SU-DHL-6 (cell line): ENCODE data around the gene MCU.

Experiments used
- H2AFZ ChIP-seq: fragments of 200-600 bp; sonication (generic); 2 replicates; pipeline ENCODE4 v1.6.1; 2014; ENCODE audit warnings: low read depth, mild to moderate bottlenecking, moderate library complexity, mixed read lengths, antibody characterized with exemption, low read length; ENCODE audit not compliant: severe bottlenecking
- H3F3A ChIP-seq: fragments of 200-600 bp; shearing (Covaris generic); 2 replicates; pipeline ENCODE4 v1.6.0; 2016; ENCODE audit warnings: antibody characterized with exemption, mild to moderate bottlenecking; ENCODE audit not compliant: insufficient read depth
- H3K27ac ChIP-seq: fragments of 200-600 bp; sonication (generic); 2 replicates; pipeline ENCODE4 v1.5.1; 2016; ENCODE audit warnings: low read depth, mild to moderate bottlenecking, low read length, moderate library complexity, mixed read lengths
- H3K27me3 ChIP-seq: fragments of 200-600 bp; sonication (generic), shearing (Covaris generic); 2 replicates; pipeline ENCODE4 v1.6.0; 2014; ENCODE audit warnings: mild to moderate bottlenecking, low read length
- H3K36me3 ChIP-seq: fragments of 200-600 bp; sonication (generic); 2 replicates; pipeline ENCODE4 v1.6.1; 2014; ENCODE audit warnings: mild to moderate bottlenecking, low read length, mixed read lengths
- H3K4me2 ChIP-seq: fragments of 300-600, 200-600 bp; shearing (Covaris generic), sonication (generic); 2 replicates; pipeline ENCODE4 v1.6.0; 2014; ENCODE audit warnings: low read length, low read depth, mild to moderate bottlenecking; ENCODE audit not compliant: poor library complexity, severe bottlenecking
- H3K4me3 ChIP-seq: fragments of 200-600 bp; sonication (generic); 2 replicates; pipeline ENCODE4 v1.5.1; 2014; ENCODE audit warnings: antibody characterized with exemption, low read length, mild to moderate bottlenecking, mixed read lengths; ENCODE audit not compliant: insufficient read depth, poor library complexity, severe bottlenecking
- H3K79me2 ChIP-seq: fragments of 200-600 bp; sonication (generic); 2 replicates; pipeline ENCODE4 v1.6.1; 2014; ENCODE audit warnings: mild to moderate bottlenecking, low read length, moderate library complexity; ENCODE audit not compliant: insufficient read depth
- H3K9ac ChIP-seq: fragments of 200-600 bp; sonication (generic); 2 replicates; pipeline ENCODE4 v1.7.0; 2014; ENCODE audit warnings: mild to moderate bottlenecking, low read length
- H3K9me2 ChIP-seq: fragments of 200-600 bp; sonication (generic); replicated peaks from 2 replicates; pipeline ENCODE4 v1.6.1; 2014; ENCODE audit warnings: low read length; ENCODE audit not compliant: insufficient read depth
- H3K9me3 ChIP-seq: fragments of 200-600 bp; sonication (generic); 2 replicates; pipeline ENCODE4 v1.6.1; 2014; ENCODE audit warnings: low read length, mixed read lengths; ENCODE audit not compliant: insufficient read depth
- H4K20me1 ChIP-seq: fragments of 200-600 bp; sonication (generic); 2 replicates; pipeline ENCODE4 v1.6.1; 2014; ENCODE audit warnings: low read depth, mild to moderate bottlenecking, antibody characterized with exemption, low read length, moderate library complexity, mixed read lengths
- EZH2phosphoT487 ChIP-seq: fragments of 200-600 bp; sonication (generic), shearing (Covaris generic); conservative IDR thresholded peaks from 2 replicates; pipeline ENCODE4 v1.6.1; 2018; ENCODE audit warnings: mild to moderate bottlenecking, antibody characterized with exemption, low read length, moderate library complexity, mixed read lengths
- TF ChIP-seq, protein P1 (sequence below): fragments of 200-600 bp; sonication (generic); IDR thresholded peaks from one replicate; pipeline ENCODE4 v1.5.1; 2017; ENCODE audit warnings: antibody characterized with exemption, mild to moderate bottlenecking, low read length, moderate library complexity; ENCODE audit not compliant: insufficient read depth, poor library complexity, severe bottlenecking

The MCU gene

DNA sequence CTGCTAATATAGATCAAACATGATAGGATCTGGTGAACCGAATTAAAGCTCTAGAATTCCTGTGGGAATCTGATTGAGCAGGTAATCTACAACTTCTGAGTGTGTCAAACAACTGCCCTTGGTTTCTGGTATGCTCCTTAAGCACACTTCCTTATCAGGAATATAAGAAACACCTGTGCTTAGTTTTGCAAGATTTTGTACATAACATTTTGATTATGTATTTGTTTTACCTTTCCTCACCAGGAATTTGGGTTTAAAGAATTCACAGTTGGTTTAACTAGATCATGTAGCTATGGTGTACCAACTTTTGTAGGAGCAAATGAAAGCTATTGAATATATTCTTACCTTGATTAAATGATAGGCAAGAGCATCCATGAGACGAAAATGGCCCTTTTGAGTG, 40.6 kb downstream of the MCU start:
- no peak for TF ChIP-seq EZH2phosphoT487
- TF ChIP-seq, protein P1, sequence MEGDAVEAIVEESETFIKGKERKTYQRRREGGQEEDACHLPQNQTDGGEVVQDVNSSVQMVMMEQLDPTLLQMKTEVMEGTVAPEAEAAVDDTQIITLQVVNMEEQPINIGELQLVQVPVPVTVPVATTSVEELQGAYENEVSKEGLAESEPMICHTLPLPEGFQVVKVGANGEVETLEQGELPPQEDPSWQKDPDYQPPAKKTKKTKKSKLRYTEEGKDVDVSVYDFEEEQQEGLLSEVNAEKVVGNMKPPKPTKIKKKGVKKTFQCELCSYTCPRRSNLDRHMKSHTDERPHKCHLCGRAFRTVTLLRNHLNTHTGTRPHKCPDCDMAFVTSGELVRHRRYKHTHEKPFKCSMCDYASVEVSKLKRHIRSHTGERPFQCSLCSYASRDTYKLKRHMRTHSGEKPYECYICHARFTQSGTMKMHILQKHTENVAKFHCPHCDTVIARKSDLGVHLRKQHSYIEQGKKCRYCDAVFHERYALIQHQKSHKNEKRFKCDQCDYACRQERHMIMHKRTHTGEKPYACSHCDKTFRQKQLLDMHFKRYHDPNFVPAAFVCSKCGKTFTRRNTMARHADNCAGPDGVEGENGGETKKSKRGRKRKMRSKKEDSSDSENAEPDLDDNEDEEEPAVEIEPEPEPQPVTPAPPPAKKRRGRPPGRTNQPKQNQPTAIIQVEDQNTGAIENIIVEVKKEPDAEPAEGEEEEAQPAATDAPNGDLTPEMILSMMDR: no peak
- no peaks in the 10 kb centered on the region for H3F3A ChIP-seq
- H3K9me3 ChIP-seq: no peaks in the 10 kb centered on the region
- no peak overlapping the region for H3K27ac ChIP-seq
- H2AFZ ChIP-seq: no peak overlapping the region
- H3K27me3 ChIP-seq: no peaks in the 10 kb centered on the region
- H3K9me2 ChIP-seq: no peaks in the 10 kb centered on the region
- H3K9ac ChIP-seq: no peak overlapping the region
- H4K20me1 ChIP-seq: no peaks in the 10 kb centered on the region
- H3K4me2 ChIP-seq: no peak overlapping the region
- H3K4me3 ChIP-seq: no peak overlapping the region
- no peaks in the 10 kb centered on the region for H3K36me3 ChIP-seq
- no peaks in the 10 kb centered on the region for H3K79me2 ChIP-seq

DNA sequence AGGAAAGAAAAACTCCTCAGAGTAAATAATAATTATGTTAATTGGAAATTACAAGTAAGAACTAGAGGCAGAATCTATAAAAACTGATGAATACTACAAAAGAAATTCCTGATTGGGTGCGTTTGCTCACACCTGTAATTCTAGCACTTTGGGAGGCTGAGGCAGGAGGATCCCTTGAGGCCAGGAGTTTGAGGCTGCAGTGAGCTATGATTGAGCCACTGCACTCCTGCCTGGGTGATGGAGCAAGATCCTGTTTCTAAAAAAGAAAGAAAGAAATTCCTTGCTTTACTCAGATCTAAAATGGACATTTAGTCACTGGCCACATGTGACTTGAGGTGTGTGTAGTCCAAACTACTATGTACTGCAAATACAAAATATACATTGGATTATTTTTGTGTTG, 42.0 kb downstream of the MCU start:
- Histone ChIP-seq H3K27ac (no peak overlapping the region), H3K36me3 (no peaks in the 10 kb centered on the region), H4K20me1 (no peaks in the 10 kb centered on the region), H3K4me2 (no peak overlapping the region), H3K79me2 (no peaks in the 10 kb centered on the region), H3K4me3 (no peak overlapping the region), H3K9me2 (no peaks in the 10 kb centered on the region), H2AFZ (no peak overlapping the region), H3K27me3 (no peaks in the 10 kb centered on the region), H3K9me3 (no peaks in the 10 kb centered on the region), H3K9ac (no peak overlapping the region), H3F3A (no peaks in the 10 kb centered on the region)
- TF ChIP-seq, protein P1: no peak
- TF ChIP-seq EZH2phosphoT487: no peak

DNA sequence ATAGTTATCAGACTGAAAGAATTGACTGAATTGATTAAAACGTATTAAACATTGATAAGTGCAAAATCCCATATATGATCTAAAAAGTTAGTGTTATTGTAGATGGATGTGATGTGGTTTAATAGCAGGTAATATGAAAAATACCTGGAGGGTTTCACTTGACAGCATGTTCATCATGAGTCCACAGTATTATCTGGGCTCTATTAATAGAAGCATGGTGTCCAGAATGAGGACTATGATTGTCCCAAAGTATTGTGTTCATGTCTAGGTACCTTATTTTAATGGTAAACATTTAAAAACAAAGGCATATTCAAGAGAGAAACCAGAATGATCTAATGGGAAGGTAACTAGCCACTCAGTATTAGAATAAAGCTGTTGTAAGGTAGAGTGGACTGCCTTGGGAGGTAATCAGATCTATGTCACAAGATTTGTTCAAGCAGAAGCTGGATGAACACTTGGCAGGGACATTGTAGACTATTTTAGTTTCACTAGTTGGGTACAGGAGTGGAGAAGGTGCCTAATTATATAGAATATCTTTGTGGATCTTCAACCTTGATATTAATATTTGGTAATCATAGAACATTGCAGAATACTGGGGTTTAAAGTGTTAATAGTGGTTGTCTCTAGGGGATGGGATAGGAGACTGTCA, 43.5 kb downstream of the MCU start:
- no peaks in the 10 kb centered on the region for H3K36me3 ChIP-seq
- no peaks in the 10 kb centered on the region for H3K9me2 ChIP-seq
- no peaks in the 10 kb centered on the region for H4K20me1 ChIP-seq
- no peaks in the 10 kb centered on the region for H3K9me3 ChIP-seq
- no peak overlapping the region for H2AFZ ChIP-seq
- no peaks in the 10 kb centered on the region for H3K79me2 ChIP-seq
- H3K27me3 ChIP-seq: no peaks in the 10 kb centered on the region
- H3K27ac ChIP-seq: no peak overlapping the region
- no peak overlapping the region for H3K4me2 ChIP-seq
- H3K9ac ChIP-seq: no peak overlapping the region
- H3F3A ChIP-seq: no peaks in the 10 kb centered on the region
- TF ChIP-seq EZH2phosphoT487: no peak
- TF ChIP-seq, protein P1: no peak
- H3K4me3 ChIP-seq: no peak overlapping the region
